Esophagus muscularis mucosa (tissue), 4 donors: ENCODE results near the gene OAT.

Experiments
- EP300 ChIP-seq: sonication (generic); formaldehyde crosslinking; IDR thresholded peaks from one replicate; pipeline ENCODE4 v1.6.1; 2017; ENCODE audit warnings: antibody characterized with exemption
- POLR2A ChIP-seq: fragments of 450-650 bp; IDR thresholded peaks from one replicate; pipeline ENCODE4 v1.6.1; 2017; ENCODE audit warnings: antibody characterized with exemption, moderate library complexity, mild to moderate bottlenecking, low read depth
- POLR2AphosphoS5 ChIP-seq, 2 donors: sonication (generic); formaldehyde crosslinking; IDR thresholded peaks; one replicate each; pipeline ENCODE4 v1.6.1; 2017; ENCODE audit warnings: antibody characterized with exemption in 2 of 2
- TF ChIP-seq, protein P1 (sequence below), 3 experiments: fragments of 200-600 bp in 2 of 3; fragments of 450-650 bp in 1 of 3; sonication (generic) in 2 of 3; IDR thresholded peaks; one replicate each; pipeline ENCODE4 v1.5.1; 2017 to 2019; ENCODE audit warnings: antibody characterized with exemption in 3 of 3, mild to moderate bottlenecking in 2 of 3, moderate library complexity in 1 of 3

DNA sequence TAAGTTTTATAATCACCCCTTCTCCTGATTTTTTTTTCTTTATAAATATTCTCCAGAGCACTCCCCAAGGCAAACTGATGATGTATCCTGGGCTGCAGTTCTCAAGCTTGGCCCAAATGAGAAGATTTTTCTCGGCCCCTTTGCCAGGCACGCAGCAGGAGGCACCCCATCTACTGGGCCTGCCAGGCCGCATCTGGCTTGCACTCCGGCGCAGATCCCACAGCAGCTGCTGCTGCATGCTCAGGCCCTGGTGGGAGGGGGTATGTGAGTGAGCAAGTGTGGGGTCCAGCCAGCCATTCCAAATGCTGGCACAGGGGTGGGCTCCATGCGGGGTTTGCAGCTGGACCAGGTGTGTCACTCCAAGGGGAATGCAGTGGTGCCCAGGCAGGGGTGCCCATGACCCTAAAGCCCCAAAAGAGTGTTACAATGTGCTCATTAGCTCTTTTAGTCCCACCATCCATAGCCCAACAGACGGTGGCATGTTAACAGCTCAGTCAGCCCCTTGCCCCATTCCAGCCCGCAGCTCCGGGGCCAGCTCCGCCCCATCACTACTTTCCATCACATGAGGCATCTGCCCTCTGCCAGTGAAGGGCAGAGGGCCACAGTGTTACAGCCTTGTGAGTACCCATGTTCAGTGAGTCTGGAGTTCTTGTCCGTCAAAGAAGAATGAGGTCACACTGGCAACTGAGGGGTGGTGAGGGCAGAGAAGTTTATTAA lies 25.9 kb downstream of the OAT start:
- no peak for TF ChIP-seq EP300
- TF ChIP-seq POLR2A: no peak
- TF ChIP-seq, protein P1, sequence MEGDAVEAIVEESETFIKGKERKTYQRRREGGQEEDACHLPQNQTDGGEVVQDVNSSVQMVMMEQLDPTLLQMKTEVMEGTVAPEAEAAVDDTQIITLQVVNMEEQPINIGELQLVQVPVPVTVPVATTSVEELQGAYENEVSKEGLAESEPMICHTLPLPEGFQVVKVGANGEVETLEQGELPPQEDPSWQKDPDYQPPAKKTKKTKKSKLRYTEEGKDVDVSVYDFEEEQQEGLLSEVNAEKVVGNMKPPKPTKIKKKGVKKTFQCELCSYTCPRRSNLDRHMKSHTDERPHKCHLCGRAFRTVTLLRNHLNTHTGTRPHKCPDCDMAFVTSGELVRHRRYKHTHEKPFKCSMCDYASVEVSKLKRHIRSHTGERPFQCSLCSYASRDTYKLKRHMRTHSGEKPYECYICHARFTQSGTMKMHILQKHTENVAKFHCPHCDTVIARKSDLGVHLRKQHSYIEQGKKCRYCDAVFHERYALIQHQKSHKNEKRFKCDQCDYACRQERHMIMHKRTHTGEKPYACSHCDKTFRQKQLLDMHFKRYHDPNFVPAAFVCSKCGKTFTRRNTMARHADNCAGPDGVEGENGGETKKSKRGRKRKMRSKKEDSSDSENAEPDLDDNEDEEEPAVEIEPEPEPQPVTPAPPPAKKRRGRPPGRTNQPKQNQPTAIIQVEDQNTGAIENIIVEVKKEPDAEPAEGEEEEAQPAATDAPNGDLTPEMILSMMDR (IDR thresholded peaks at IDR 0.05): no peak
- no peak for TF ChIP-seq POLR2AphosphoS5 (IDR thresholded peaks at IDR 0.05)
